Activated B cell treated with CpG ODN at 0.5 μM for 24 hours (primary cell): ENCODE results near the gene DHH. TPM values are rescaled to one million over a fixed set of nuclear protein-coding genes. Genes with fewer than 3 reads are reported as not detected.

Experiments used
- ATAC-seq: fragments of 200-7000 bp; cut with Tn5 transposase; one replicate; pipeline ENCODE4 v1.10.0; 2021; ENCODE audit warnings: low read depth, mild to moderate bottlenecking, moderate library complexity
- CTCF ChIA-PET: fragments of 350-600 bp; sonication (Branson Sonifier 250); formaldehyde crosslinking; loops from one replicate; lab custom pipeline; 2021; ENCODE audit warnings: antibody characterized with exemption; lab: Charles Lee
- POLR2A ChIA-PET: fragments of 350-600 bp; sonication (Branson Sonifier 250); formaldehyde crosslinking; loops from one replicate; lab custom pipeline; 2021; ENCODE audit warnings: antibody characterized with exemption; lab: Charles Lee
- DNase-seq: peaks from one replicate; pipeline ENCODE4 v3.0.0; 2022
- H3K27ac Mint-ChIP-seq: one replicate; pipeline ENCODE4 v1.8.0; 2020; ENCODE audit warnings: mixed read lengths
- H3K27me3 Mint-ChIP-seq: one replicate; pipeline ENCODE4 v1.8.0; 2021; ENCODE audit warnings: mixed read lengths
- H3K36me3 Mint-ChIP-seq: one replicate; pipeline ENCODE4 v1.8.0; 2021; ENCODE audit warnings: low read depth, mixed read lengths
- H3K4me1 Mint-ChIP-seq: one replicate; pipeline ENCODE4 v1.8.0; 2021; ENCODE audit warnings: mixed read lengths
- H3K4me3 Mint-ChIP-seq: one replicate; pipeline ENCODE4 v1.8.0; 2020; ENCODE audit warnings: mild to moderate bottlenecking, mixed read lengths
- H3K9me3 Mint-ChIP-seq: one replicate; pipeline ENCODE4 v1.8.0; 2020; ENCODE audit warnings: mixed read lengths
- intact Hi-C: fragments of 100-400 bp; cut with micrococcal nuclease; formaldehyde crosslinking; loops from one replicate; pipeline ENCODE4 v1.15.1; 2024
- total RNA-seq: library from RNA; stranded (reverse); gene quantifications from 2 replicates; pipeline ENCODE4 v1.2.3, GENCODE V29; 2022
- TF ChIP-seq, protein P1 (sequence below): fragments of 200-600 bp; IDR thresholded peaks from one replicate; pipeline ENCODE4 v1.8.0; 2022; ENCODE audit warnings: antibody characterized with exemption, mild to moderate bottlenecking

The DHH gene
- total RNA-seq, 1 donor from 2014 or later: 0.09 TPM

DNA sequence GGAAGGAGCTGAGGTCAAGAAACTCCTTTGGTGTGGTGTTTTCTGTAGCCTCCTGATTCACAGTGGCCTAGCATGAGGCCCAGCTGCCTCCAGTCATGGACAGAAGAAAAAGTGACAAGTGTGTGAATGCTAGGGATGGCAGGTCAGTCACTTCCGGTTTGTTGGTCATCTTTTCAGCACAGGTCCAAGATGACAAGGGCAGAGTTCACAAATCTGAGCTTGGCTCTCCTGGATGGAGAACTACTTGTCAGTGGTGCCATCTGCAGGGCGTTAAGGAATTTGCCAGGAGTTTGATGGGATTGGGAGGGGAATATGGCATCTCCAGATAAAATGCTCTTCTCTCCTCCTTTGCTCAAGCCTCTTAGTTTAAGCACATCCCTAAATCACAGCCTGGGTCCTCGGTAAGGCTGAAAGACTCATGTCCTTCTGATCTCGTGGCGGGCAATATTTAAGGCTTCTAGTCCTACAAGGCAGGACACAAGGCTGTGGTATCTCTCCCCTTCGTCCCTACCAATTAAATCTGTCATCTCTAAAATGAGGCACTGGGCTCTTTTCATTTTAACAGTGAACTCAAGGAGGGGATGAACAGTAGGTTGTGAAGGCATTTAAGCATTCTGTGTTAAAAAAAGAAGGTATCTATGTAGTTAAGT, 26.6 kb upstream of the DHH start:
- intact Hi-C loops: no loop called here
- POLR2A ChIA-PET: interaction anchor here (2.1 kb wide), 1 partner anchor 10 kb away, joined by 9 read pairs; the partner anchor contains the start of gene TUBA1B
- Mint-ChIP-seq H3K4me1 (no peaks in the 10 kb centered on the region), H3K9me3 (no peaks in the 10 kb centered on the region), H3K36me3 (no peaks in the 10 kb centered on the region), H3K27me3 (no peaks in the 10 kb centered on the region), H3K27ac (no peak overlapping the region), H3K4me3 (no peak overlapping the region)
- TF ChIP-seq, protein P1, sequence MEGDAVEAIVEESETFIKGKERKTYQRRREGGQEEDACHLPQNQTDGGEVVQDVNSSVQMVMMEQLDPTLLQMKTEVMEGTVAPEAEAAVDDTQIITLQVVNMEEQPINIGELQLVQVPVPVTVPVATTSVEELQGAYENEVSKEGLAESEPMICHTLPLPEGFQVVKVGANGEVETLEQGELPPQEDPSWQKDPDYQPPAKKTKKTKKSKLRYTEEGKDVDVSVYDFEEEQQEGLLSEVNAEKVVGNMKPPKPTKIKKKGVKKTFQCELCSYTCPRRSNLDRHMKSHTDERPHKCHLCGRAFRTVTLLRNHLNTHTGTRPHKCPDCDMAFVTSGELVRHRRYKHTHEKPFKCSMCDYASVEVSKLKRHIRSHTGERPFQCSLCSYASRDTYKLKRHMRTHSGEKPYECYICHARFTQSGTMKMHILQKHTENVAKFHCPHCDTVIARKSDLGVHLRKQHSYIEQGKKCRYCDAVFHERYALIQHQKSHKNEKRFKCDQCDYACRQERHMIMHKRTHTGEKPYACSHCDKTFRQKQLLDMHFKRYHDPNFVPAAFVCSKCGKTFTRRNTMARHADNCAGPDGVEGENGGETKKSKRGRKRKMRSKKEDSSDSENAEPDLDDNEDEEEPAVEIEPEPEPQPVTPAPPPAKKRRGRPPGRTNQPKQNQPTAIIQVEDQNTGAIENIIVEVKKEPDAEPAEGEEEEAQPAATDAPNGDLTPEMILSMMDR: no peak
- DNase-seq: no peak
- ATAC-seq: no peak
- CTCF ChIA-PET: interaction anchor here (2.0 kb wide), 1 partner anchor 34 kb away, joined by 9 read pairs; no protein-coding TSS in a partner anchor

DNA sequence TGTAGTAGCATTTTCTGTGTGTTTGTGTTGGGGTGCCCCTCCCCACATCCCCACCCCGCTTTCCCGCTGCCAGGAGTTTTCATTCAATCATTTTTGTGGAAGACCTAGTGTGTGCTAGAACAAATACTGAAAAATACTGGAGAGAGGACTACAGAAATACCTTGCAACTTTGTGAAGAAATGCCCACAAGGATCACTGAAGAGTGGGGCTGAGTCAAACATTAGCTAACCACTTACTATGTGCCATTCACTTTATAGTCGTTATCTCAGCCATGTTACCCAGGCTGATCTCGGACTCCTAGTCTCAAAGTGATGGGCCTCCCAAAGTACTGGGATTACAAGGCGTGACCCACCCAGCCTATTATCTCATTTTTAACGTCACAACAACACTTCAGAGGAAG, 16.6 kb upstream of the DHH start:
- no peak for DNase-seq
- no peak for ATAC-seq
- Mint-ChIP-seq H3K36me3 (peaks cover 20% of the 10 kb centered on the region), H3K27ac (peak overlapping the region; percentile 96), H3K9me3 (no peaks in the 10 kb centered on the region), H3K4me1 (peaks cover 42% of the 10 kb centered on the region), H3K27me3 (no peaks in the 10 kb centered on the region), H3K4me3 (peak overlapping the region; percentile 98)
- TF ChIP-seq, protein P1: no peak
- ChIA-PET POLR2A (interaction anchor here (0.5 to 5.0 kb wide), 13 partner anchors 14 to 342 kb away, joined by 3 to 107 read pairs (median 4); partner anchors contain the start of genes RHEBL1, TUBA1A, TUBA1B and TUBA1C), CTCF (interaction anchor here (0.7 to 4.2 kb wide), 5 partner anchors 13 to 124 kb away, joined by 3 to 21 read pairs (median 7); partner anchors contain the start of gene TUBA1B)
- intact Hi-C loops: loop anchor here (2.0 kb wide), 1 partner anchor 50 kb away; the partner anchor contains the start of gene KMT2D

DNA sequence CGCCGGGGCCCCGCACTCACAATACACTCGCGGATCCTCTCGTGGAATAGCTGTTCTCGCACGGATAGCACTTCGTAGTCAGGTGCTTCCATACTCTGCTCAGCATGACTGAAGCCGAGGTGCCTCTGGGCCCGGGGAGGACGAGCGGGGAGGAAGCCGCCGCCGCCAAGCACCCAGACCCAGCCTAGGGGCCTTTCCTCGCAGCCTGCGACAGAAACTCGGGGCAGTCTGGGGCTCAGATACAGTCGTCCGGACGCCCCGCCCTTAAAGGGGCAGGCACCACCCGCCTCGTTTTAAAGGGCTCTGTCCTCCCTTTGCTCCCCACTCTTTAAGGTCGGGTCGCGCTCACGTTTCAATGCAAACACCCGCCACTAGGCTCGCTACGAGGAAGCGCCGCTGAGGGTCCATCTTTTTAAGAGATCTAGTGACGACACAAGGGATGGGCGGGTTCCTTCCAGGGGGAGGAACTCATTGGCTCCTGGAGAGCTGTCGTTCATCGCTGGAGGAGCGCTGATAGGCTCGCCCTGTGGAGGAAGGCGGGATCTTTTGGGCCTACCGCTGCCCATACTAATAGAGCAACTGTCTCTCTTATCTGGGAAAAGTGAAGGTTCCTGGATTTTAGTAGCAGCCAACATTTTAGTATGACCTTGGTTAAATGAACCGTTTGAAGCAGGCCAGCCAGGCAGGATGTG, 16.0 kb upstream of the DHH start, which contains the start of gene LMBR1L:
Gene LMBR1L (minus strand): TSS at position 384 of the 692 bp plus-strand sequence. CDS start 292 bp downstream, at position 92.
- peak; percentile 94 for ATAC-seq
- peak within 1 kb of the TSS; percentile 96 for H3K27ac Mint-ChIP-seq
- ChIA-PET CTCF (interaction anchor here (0.7 to 6.9 kb wide), 7 partner anchors 12 to 404 kb away, joined by 3 to 32 read pairs (median 7); partner anchors contain the start of genes DHH and TUBA1B), POLR2A (interaction anchor here (0.5 to 5.0 kb wide), 15 partner anchors 15 to 342 kb away, joined by 3 to 107 read pairs (median 4); partner anchors contain the start of genes ARF3, DHH, RHEBL1 and TUBA1A)
- intact Hi-C loops: loop anchor here (1.0 to 2.0 kb wide), 8 partner anchors 12 to 155 kb away; partner anchors contain the start of genes KMT2D, TUBA1A and TUBA1C
- peaks cover 46% of the 10 kb centered on the region for H3K4me1 Mint-ChIP-seq
- peak; percentile 83 for DNase-seq
- H3K27me3 Mint-ChIP-seq: no peaks in the 10 kb centered on the region
- H3K36me3 Mint-ChIP-seq: peaks cover 25% of the 10 kb centered on the region
- H3K9me3 Mint-ChIP-seq: no peaks in the 10 kb centered on the region
- TF ChIP-seq, protein P1: no peak
- peak within 1 kb of the TSS; percentile 98 for H3K4me3 Mint-ChIP-seq

DNA sequence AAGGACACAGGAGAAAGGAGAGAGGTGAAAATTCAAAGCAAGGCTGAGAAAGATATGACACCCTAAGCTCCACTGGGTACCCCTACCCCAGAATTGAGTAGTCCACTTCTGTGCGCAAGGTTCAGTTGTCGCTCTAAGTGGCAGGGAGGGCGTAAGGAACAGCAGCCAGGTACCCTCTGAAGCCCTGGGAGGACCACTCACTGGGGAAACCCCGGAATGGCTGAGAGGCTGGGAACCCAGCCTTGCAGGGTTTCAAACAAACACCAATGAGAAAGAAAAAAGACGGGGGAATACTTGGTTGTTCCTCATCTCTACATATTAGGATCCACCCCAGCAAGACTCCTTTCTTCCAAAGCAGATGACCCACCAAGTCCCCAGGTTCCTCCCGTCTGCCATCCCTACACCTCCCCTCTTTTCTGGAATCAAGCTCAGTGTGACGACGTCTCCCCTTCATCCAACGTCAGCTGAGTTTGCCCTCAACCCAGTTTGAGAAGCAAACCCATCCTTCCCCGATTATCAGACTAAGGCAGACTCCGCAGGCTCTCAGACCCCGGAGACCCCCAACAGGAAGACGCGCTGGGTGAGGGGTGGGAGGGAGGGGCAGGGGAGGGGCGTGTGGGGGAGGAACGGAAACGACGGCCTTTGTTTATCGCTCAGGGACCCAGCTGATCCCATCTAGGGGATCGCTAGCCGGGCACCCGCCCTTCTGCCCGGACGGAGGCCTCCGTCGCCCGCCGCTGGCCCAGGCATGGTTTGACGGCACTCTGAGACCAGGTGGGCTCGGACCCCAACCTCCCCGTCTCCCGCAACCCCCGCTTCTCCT, 15.3 kb upstream of the DHH start:
- H3K27me3 Mint-ChIP-seq: no peaks in the 10 kb centered on the region
- H3K36me3 Mint-ChIP-seq: peaks cover 29% of the 10 kb centered on the region
- no peaks in the 10 kb centered on the region for H3K9me3 Mint-ChIP-seq
- ChIA-PET CTCF (interaction anchor here (1.0 to 6.9 kb wide), 8 partner anchors 12 to 404 kb away, joined by 3 to 32 read pairs (median 7); partner anchors contain the start of genes DHH and TUBA1B), POLR2A (interaction anchor here (0.5 to 5.0 kb wide), 17 partner anchors 11 to 975 kb away, joined by 3 to 107 read pairs (median 4); partner anchors contain the start of genes ARF3, DHH, KMT2D and RHEBL1)
- TF ChIP-seq, protein P1: no peak
- H3K27ac Mint-ChIP-seq: peak overlapping the region; percentile 96
- ATAC-seq (no peak), DNase-seq (no peak)
- H3K4me3 Mint-ChIP-seq: peak overlapping the region; percentile 98
- peaks cover 46% of the 10 kb centered on the region for H3K4me1 Mint-ChIP-seq
- intact Hi-C loops: loop anchor here (1.0 to 2.0 kb wide), 8 partner anchors 12 to 155 kb away; partner anchors contain the start of genes KMT2D, TUBA1A and TUBA1C
